ENCODE results near the gene NPIPB2.

GRCh38 chr16:11979013-11979672 is 37.3 kb upstream of the NPIPB2 start:
- no peak for TF ChIP-seq CTCF (optimal IDR thresholded peaks at IDR 0.05 in 1 of 3, IDR thresholded peaks at IDR 0.05 in 1 of 3, conservative IDR thresholded peaks at IDR 0.05 in 1 of 3; ENCODE audit: extremely low read depth in 1 of 3, insufficient read depth in 2 of 3, low read length in 3 of 3)
- TF ChIP-seq EZH2 (IDR thresholded peaks at IDR 0.05; ENCODE audit: low read length) = no peak
